Stomach (tissue), 19 donors: ENCODE measurements around the gene RPL7A. TPM values are rescaled to one million over a fixed set of nuclear protein-coding genes. Genes with fewer than 3 reads are reported as not detected.
"Not testable (repeated sequence)": the region's sequence is repeated elsewhere in the genome, so short reads cannot be mapped to it uniquely, and the experiment has no call there.

Experiments used
- DNase-seq, 2 donors: peaks; one replicate each; pipeline versions ENCODE4 v3.0.0 to v3.0.0-alpha.2; 2013 to 2019
- H3K27ac ChIP-seq, 5 donors: fragments of 200-600 bp in 4 of 5; sonication (generic) in 4 of 5; one replicate each; pipeline ENCODE4 v1.5.1; 2013 to 2019; ENCODE audit warnings: mild to moderate bottlenecking in 1 of 5, moderate library complexity in 1 of 5
- H3K27me3 ChIP-seq, 3 donors: fragments of 200-600 bp; sonication (generic); one replicate each; pipeline ENCODE4 v1.5.1; 2017 to 2019; ENCODE audit warnings: mixed run types in 1 of 3
- H3K36me3 ChIP-seq, 4 donors: fragments of 200-600 bp; sonication (generic); 1 replicate in 3 of 4; 2 replicates in 1 of 4; pipeline ENCODE4 v1.5.1; 2016 to 2019
- H3K4me1 ChIP-seq, 4 donors: fragments of 200-600 bp; sonication (generic); one replicate each; pipeline ENCODE4 v1.5.1; 2016 to 2019
- H3K4me3 ChIP-seq, 4 donors: fragments of 200-600 bp; sonication (generic) in 3 of 4; one replicate each; pipeline ENCODE4 v1.5.1; 2016 to 2019; ENCODE audit warnings: mild to moderate bottlenecking in 1 of 4
- H3K9me3 ChIP-seq, 4 donors: fragments of 200-600 bp; sonication (generic); one replicate each; pipeline ENCODE4 v1.5.1; 2016 to 2019
- CTCF ChIP-seq, 7 experiments: fragments of 450-650 bp in 4 of 7; fragments of 200-600 bp in 3 of 7; sonication (generic) in 3 of 7; IDR thresholded peaks; one replicate each; pipeline ENCODE4 v1.5.1; 2016 to 2019; ENCODE audit warnings: antibody characterized with exemption in 7 of 7, control low read depth in 2 of 7, mild to moderate bottlenecking in 1 of 7
- EP300 ChIP-seq: sonication (generic); formaldehyde crosslinking; IDR thresholded peaks from one replicate; pipeline ENCODE4 v1.6.1; 2017; ENCODE audit warnings: antibody characterized with exemption
- POLR2A ChIP-seq, 4 donors: fragments of 450-650 bp; IDR thresholded peaks; one replicate each; pipeline ENCODE4 v1.6.1; 2016; ENCODE audit warnings: antibody characterized with exemption in 4 of 4, control low read depth in 2 of 4, mild to moderate bottlenecking in 1 of 4, moderate library complexity in 1 of 4
- POLR2AphosphoS5 ChIP-seq, 3 donors: sonication (generic); formaldehyde crosslinking; IDR thresholded peaks; one replicate each; pipeline ENCODE4 v1.6.1; 2016; ENCODE audit warnings: antibody characterized with exemption in 3 of 3
- whole genome bisulfite sequencing, 5 donors: extraction: QIAGEN DNeasy Blood & Tissue Kit in 3 of 5; methylation state at CpG; one replicate each; pipeline versions ENCODE4 v1.1.5 to v1.1.7; 2013 to 2018; 5-methylcytosine and 5-hydroxymethylcytosine counted together
- intact Hi-C: fragments of 100-400 bp; cut with DNase I; formaldehyde crosslinking; loops from one replicate; pipeline ENCODE4 v1.15.1; 2023; ENCODE audit warnings: low total_unique reads
- long read RNA-seq, 10 donors: transcript quantifications; one replicate each; lab custom pipeline, GENCODE V29; 2026
- polyA plus RNA-seq, 3 donors: library from polyadenylated mRNA; stranded (reverse); fragments of 200-250 nt; gene quantifications; one replicate each; pipeline ENCODE4 v1.2.3, GENCODE V29; 2013
- total RNA-seq, 5 donors: library from RNA; depleted of rRNA; stranded (reverse); fragments of >200 nt; gene quantifications; one replicate each; pipeline versions ENCODE4 v1.1.0 to v1.2.3, GENCODE V29; 2014 to 2016
- donor health status: healthy with polysubstance abuse.
- donor health status: Bipolar disorder and iron deficiency.
- donor health status: healthy.

RPL7A gene
- total RNA-seq (1,000 to 10,000 TPM in 4 of 5 donors, 100 to 1,000 TPM in 1; 809 to 1,438 (median 1,206) TPM), polyA plus RNA-seq (1,000 to 10,000 TPM; 3,101 to 4,243 (median 3,368) TPM)
- long read RNA-seq, donor 1, transcript RPL7A-208 (2 exons, 374 nt): minor isoform, 14 of 455 reads
- long read RNA-seq, donor 1, transcript RPL7A-202 (8 exons, 891 nt): major isoform, 216 of 455 reads
- long read RNA-seq, donor 1, partial matches to known transcripts: 225 of 455 reads
- long read RNA-seq, donor 1, other reads (novel, unspliced or antisense): 0 of 455 reads
- long read RNA-seq, donor 2, transcript RPL7A-208 (2 exons, 374 nt): minor isoform, 11 of 536 reads
- long read RNA-seq, donor 2, transcript RPL7A-202 (8 exons, 891 nt): major isoform, 254 of 536 reads
- long read RNA-seq, donor 2, partial matches to known transcripts: 269 of 536 reads
- long read RNA-seq, donor 2, other reads (novel, unspliced or antisense): 0 of 536 reads
- long read RNA-seq, donor 3, transcript RPL7A-202 (8 exons, 891 nt): major isoform, 321 of 628 reads
- long read RNA-seq, donor 3, transcript RPL7A-208 (2 exons, 374 nt): minor isoform, 7 of 628 reads
- long read RNA-seq, donor 3, partial matches to known transcripts: 299 of 628 reads
- long read RNA-seq, donor 3, other reads (novel, unspliced or antisense): 0 of 628 reads
- long read RNA-seq, donor 4, transcript RPL7A-202 (8 exons, 891 nt): major isoform, 33 of 79 reads
- long read RNA-seq, donor 4, partial matches to known transcripts: 42 of 79 reads
- long read RNA-seq, donor 4, other reads (novel, unspliced or antisense): 0 of 79 reads
- long read RNA-seq, donor 5, transcript RPL7A-208 (2 exons, 374 nt): minor isoform, 13 of 792 reads
- long read RNA-seq, donor 5, transcript RPL7A-206 (3 exons, 743 nt): minor isoform, 5 of 792 reads
- long read RNA-seq, donor 5, transcript RPL7A-202 (8 exons, 891 nt): major isoform, 409 of 792 reads
- long read RNA-seq, donor 5, partial matches to known transcripts: 354 of 792 reads
- long read RNA-seq, donor 5, other reads (novel, unspliced or antisense): 11 of 792 reads
- long read RNA-seq, donor 6, transcript RPL7A-202 (8 exons, 891 nt): major isoform, 849 of 1,892 reads
- long read RNA-seq, donor 6, transcript RPL7A-208 (2 exons, 374 nt): minor isoform, 22 of 1,892 reads
- long read RNA-seq, donor 6, partial matches to known transcripts: 995 of 1,892 reads
- long read RNA-seq, donor 6, other reads (novel, unspliced or antisense): 19 of 1,892 reads
- long read RNA-seq, donor 7, transcript RPL7A-202 (8 exons, 891 nt): major isoform, 457 of 870 reads
- long read RNA-seq, donor 7, transcript RPL7A-208 (2 exons, 374 nt): minor isoform, 17 of 870 reads
- long read RNA-seq, donor 7, partial matches to known transcripts: 383 of 870 reads
- long read RNA-seq, donor 7, other reads (novel, unspliced or antisense): 10 of 870 reads
- long read RNA-seq, donor 8, transcript RPL7A-202 (8 exons, 891 nt): major isoform, 551 of 991 reads
- long read RNA-seq, donor 8, transcript RPL7A-208 (2 exons, 374 nt): minor isoform, 11 of 991 reads
- long read RNA-seq, donor 8, partial matches to known transcripts: 418 of 991 reads
- long read RNA-seq, donor 8, other reads (novel, unspliced or antisense): 6 of 991 reads
- long read RNA-seq, donor 9, transcript RPL7A-202 (8 exons, 891 nt): major isoform, 361 of 908 reads
- long read RNA-seq, donor 9, transcript RPL7A-208 (2 exons, 374 nt): minor isoform, 60 of 908 reads
- long read RNA-seq, donor 9, transcript RPL7A-206 (3 exons, 743 nt): minor isoform, 8 of 908 reads
- long read RNA-seq, donor 9, partial matches to known transcripts: 478 of 908 reads
- long read RNA-seq, donor 9, other reads (novel, unspliced or antisense): 0 of 908 reads
- long read RNA-seq, donor 10, transcript RPL7A-202 (8 exons, 891 nt): major isoform, 230 of 416 reads
- long read RNA-seq, donor 10, transcript RPL7A-208 (2 exons, 374 nt): minor isoform, 6 of 416 reads
- long read RNA-seq, donor 10, partial matches to known transcripts: 174 of 416 reads
- long read RNA-seq, donor 10, other reads (novel, unspliced or antisense): 5 of 416 reads

- peaks cover 26 to 43% (median 40%) of the 10 kb centered on the region in 4 donors for H3K4me1 ChIP-seq
- H3K36me3 ChIP-seq: peaks cover 61 to 71% (median 70%) of the 10 kb centered on the region in 4 donors
- peak within 1 kb of the TSS; percentile 82 to 93 (median 88) for H3K4me3 ChIP-seq
- WGBS, 5 donors: 0% methylated on average over 35 to 64 of the region's 64 CpGs
- no peaks in the 10 kb centered on the region for H3K27me3 ChIP-seq
- DNase-seq: peak; percentile 94 to 98
- peak; percentile 77 to 99 (median 92) for TF ChIP-seq POLR2AphosphoS5 (IDR thresholded peaks at IDR 0.05)
- no peak for TF ChIP-seq EP300
- TF ChIP-seq POLR2A (IDR thresholded peaks at IDR 0.05): peak in 1 of 4 donors; percentile 76
- TF ChIP-seq CTCF (IDR thresholded peaks at IDR 0.05): peak in 1 of 7 experiments; percentile 31
- H3K27ac ChIP-seq: peak within 1 kb of the TSS; percentile 90 to 97 (median 91)
- intact Hi-C loops: no loop called here
- H3K9me3 ChIP-seq: no peaks in the 10 kb centered on the region
Measured at GRCh38 chr9:133347985-133348717, at the start of gene RPL7A, which contains the start of gene MED22. Gene RPL7A (plus strand): TSS chr9:133348218. CDS start chr9:133348244, 26 bp downstream. Gene MED22 (minus strand): TSS chr9:133348131. CDS start chr9:133346662, 1,469 bp downstream.

GRCh38 chr9:133299996-133300395 is 48.0 kb upstream of the RPL7A start:
- H3K9me3 ChIP-seq, H3K36me3 ChIP-seq, H3K4me3 ChIP-seq, intact Hi-C loops, H3K4me1 ChIP-seq, H3K27ac ChIP-seq: not testable (repeated sequence)
- peaks cover 0 to 48% (median 0%) of the 10 kb centered on the region in 3 donors for H3K27me3 ChIP-seq
- 59 to 78% (median 72%) methylated on average over 5 to 16 of the region's 16 CpGs for WGBS, 5 donors
- DNase-seq: peak in 1 of 2 donors; percentile 2

GRCh38 chr9:133301253-133302230 is 46.5 kb upstream of the RPL7A start:
- Histone ChIP-seq H3K4me3 (no peak overlapping the region), H3K36me3 (no peaks in the 10 kb centered on the region), H3K4me1 (no peaks in the 10 kb centered on the region), H3K9me3 (no peaks in the 10 kb centered on the region), H3K27me3 (peaks cover 0 to 43% (median 0%) of the 10 kb centered on the region in 3 donors), H3K27ac (no peak overlapping the region)
- no peak for TF ChIP-seq POLR2A (IDR thresholded peaks at IDR 0.05)
- TF ChIP-seq CTCF (IDR thresholded peaks at IDR 0.05): no peak
- no peak for TF ChIP-seq POLR2AphosphoS5 (IDR thresholded peaks at IDR 0.05)
- TF ChIP-seq EP300: no peak
- intact Hi-C loops: no loop called here
- 77 to 86% (median 81%) methylated on average over 12 to 13 of the region's 13 CpGs for WGBS, 5 donors
- peak in 1 of 2 donors; percentile 5 for DNase-seq
